ENCODE data around the gene IL11.
A peak's percentile ranks its signal among the peaks of the same experiment; 100 is the strongest.

DNA sequence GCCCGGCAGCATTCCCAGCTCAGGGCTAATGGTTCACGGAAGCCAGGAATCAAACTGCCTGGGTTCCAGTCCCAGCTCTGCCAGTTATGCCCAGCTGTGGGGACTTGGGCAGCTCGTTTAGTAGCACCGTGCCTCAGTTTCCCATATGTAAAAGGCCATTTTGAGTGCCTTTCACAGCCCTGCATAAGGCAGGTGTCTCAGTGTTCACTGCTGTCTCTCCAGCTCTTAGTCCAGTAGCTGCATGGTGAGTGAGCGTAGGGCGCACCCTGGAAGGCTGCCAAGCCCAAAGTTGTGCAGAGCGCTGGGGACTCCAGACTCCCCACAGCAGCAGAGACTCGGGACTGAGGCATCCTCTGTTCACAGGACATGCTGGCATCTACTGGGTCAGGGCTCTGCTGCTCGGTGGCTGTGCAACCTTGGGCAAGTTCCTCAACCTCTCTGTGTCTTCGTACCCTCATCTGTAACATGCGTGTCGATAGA is 21.0 kb upstream of the IL11 start:
- TF ChIP-seq RAD21 (IDR thresholded peaks at IDR 0.05; ENCODE audit: low read depth) (no peak), TCF12 (IDR thresholded peaks at IDR 0.05; ENCODE audit: low read depth) (no peak), TEAD4 (IDR thresholded peaks at IDR 0.05) (no peak), FOXM1 (IDR thresholded peaks at IDR 0.05; ENCODE audit: borderline replicate concordance, low read depth) (no peak), TAF1 (IDR thresholded peaks at IDR 0.05; ENCODE audit: low read depth) (no peak), YY1 (IDR thresholded peaks at IDR 0.05; ENCODE audit: low read depth) (no peak), CEBPB (IDR thresholded peaks at IDR 0.05) (no peak), ZBTB7A (IDR thresholded peaks at IDR 0.05; ENCODE audit: low read depth) (no peak), CREB1 (IDR thresholded peaks at IDR 0.05; ENCODE audit: low read depth) (no peak), EGR1 (IDR thresholded peaks at IDR 0.05) (no peak), NFIC (IDR thresholded peaks at IDR 0.05) (peak; percentile 51; the same call in 1 of the 2 replicates)
- TF ChIP-seq, protein P1, sequence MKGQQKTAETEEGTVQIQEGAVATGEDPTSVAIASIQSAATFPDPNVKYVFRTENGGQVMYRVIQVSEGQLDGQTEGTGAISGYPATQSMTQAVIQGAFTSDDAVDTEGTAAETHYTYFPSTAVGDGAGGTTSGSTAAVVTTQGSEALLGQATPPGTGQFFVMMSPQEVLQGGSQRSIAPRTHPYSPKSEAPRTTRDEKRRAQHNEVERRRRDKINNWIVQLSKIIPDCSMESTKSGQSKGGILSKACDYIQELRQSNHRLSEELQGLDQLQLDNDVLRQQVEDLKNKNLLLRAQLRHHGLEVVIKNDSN (IDR thresholded peaks at IDR 0.05): no peak
- TF ChIP-seq, protein P2, sequence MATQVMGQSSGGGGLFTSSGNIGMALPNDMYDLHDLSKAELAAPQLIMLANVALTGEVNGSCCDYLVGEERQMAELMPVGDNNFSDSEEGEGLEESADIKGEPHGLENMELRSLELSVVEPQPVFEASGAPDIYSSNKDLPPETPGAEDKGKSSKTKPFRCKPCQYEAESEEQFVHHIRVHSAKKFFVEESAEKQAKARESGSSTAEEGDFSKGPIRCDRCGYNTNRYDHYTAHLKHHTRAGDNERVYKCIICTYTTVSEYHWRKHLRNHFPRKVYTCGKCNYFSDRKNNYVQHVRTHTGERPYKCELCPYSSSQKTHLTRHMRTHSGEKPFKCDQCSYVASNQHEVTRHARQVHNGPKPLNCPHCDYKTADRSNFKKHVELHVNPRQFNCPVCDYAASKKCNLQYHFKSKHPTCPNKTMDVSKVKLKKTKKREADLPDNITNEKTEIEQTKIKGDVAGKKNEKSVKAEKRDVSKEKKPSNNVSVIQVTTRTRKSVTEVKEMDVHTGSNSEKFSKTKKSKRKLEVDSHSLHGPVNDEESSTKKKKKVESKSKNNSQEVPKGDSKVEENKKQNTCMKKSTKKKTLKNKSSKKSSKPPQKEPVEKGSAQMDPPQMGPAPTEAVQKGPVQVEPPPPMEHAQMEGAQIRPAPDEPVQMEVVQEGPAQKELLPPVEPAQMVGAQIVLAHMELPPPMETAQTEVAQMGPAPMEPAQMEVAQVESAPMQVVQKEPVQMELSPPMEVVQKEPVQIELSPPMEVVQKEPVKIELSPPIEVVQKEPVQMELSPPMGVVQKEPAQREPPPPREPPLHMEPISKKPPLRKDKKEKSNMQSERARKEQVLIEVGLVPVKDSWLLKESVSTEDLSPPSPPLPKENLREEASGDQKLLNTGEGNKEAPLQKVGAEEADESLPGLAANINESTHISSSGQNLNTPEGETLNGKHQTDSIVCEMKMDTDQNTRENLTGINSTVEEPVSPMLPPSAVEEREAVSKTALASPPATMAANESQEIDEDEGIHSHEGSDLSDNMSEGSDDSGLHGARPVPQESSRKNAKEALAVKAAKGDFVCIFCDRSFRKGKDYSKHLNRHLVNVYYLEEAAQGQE (IDR thresholded peaks at IDR 0.05; ENCODE audit: low read depth): no peak
- TF ChIP-seq, protein P3, sequence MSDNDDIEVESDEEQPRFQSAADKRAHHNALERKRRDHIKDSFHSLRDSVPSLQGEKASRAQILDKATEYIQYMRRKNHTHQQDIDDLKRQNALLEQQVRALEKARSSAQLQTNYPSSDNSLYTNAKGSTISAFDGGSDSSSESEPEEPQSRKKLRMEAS (IDR thresholded peaks at IDR 0.05): no peak

All from Ishikawa (cell line).